Fibroblast of the aortic adventitia (primary cell): ENCODE data around the gene DHX16. TPM values are rescaled to one million over a fixed set of nuclear protein-coding genes. Genes with fewer than 3 reads are reported as not detected.

ENCODE experiments used
- DNase-seq: peaks from one replicate; pipeline ENCODE4 v3.0.0-alpha.2; 2010; ENCODE audit warnings: low read depth
- H3K4me3 ChIP-seq: 2 replicates; pipeline ENCODE4 v1.5.1; 2011; ENCODE audit warnings: low read depth, mild to moderate bottlenecking, control low read depth, low read length, moderate library complexity
- total RNA-seq: library from RNA; depleted of rRNA; stranded (reverse); fragments of >200 nt; gene quantifications from 2 replicates; pipeline ENCODE4 v1.2.3, GENCODE V29; 2012; ENCODE audit warnings: low replicate concordance
- TF ChIP-seq, protein P1 (sequence below): IDR thresholded peaks from 2 replicates; pipeline ENCODE4 v1.5.1; 2011; ENCODE audit warnings: mild to moderate bottlenecking, low read length, control low read depth, inconsistent platforms; ENCODE audit not compliant: insufficient read depth

DHX16 gene
- total RNA-seq, 1 donor = 20.9 TPM

DNA sequence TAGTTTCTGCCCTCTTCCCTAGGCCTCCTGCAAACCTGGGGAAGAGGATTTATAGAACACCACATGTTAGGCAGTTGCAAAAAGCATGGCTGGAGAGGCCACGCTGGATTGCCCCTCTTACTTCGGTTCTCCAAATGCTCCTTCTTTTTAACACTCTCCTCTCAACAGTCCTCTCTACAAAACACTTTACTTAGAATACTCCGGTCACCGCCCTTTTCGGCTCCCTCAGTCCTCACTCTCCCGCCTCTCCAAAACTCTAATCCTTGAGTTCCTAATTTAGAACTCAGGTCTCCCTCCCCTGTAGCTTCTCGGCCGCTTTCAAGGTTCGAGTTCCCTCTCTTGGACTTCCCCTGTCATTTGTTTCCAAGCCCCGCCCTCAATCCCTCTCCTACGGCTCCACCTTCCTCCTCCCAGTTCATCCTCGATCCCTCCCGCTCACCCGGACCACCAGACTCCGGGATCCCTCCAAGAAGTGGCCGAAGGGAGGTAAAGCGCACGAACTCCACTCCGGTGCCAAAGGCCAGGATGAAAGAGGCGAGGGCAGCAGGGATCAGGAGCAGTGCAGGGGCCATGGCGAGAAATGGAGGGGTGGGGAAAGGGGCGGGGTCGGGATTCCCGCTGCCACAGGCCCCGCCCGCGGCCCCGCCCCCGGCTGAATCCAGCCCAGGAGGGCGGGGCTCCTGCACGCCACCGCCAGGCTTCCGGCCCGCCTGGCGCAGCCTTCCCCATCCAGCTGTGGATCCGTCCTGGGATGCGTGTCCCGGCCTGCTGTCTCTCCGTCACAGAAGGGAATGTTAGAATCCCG, 17.8 kb upstream of the DHX16 start, which contains the start of gene NRM:
NRM (minus strand) TSS at position 582 of the 805 bp plus-strand sequence; CDS start at position 572, 10 bp downstream.
- peak within 1 kb of the TSS; percentile 92 for H3K4me3 ChIP-seq
- DNase-seq = peak; percentile 85
- TF ChIP-seq, protein P1, sequence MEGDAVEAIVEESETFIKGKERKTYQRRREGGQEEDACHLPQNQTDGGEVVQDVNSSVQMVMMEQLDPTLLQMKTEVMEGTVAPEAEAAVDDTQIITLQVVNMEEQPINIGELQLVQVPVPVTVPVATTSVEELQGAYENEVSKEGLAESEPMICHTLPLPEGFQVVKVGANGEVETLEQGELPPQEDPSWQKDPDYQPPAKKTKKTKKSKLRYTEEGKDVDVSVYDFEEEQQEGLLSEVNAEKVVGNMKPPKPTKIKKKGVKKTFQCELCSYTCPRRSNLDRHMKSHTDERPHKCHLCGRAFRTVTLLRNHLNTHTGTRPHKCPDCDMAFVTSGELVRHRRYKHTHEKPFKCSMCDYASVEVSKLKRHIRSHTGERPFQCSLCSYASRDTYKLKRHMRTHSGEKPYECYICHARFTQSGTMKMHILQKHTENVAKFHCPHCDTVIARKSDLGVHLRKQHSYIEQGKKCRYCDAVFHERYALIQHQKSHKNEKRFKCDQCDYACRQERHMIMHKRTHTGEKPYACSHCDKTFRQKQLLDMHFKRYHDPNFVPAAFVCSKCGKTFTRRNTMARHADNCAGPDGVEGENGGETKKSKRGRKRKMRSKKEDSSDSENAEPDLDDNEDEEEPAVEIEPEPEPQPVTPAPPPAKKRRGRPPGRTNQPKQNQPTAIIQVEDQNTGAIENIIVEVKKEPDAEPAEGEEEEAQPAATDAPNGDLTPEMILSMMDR = peak; percentile 2

DNA sequence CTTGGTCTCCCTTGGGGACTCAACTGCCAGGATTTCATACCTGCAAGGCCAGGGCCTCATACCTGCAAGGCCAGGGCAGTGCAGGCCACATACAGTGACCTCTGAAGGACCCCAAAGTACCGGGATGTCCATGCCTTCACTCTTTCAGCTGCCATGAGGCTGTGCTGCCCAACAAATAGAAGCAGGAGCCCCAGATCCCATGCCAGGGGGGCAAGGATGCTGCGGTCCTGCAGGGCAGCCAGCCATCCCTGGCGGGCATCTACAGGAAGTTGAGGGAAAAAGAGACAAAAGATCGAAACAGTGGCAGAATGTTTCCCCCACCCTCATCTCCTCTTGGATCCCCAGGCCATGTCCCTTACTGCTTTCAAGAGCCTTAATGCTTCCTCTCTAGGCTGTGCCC, 17.2 kb upstream of the DHX16 start:
- TF ChIP-seq, protein P1 = no peak
- H3K4me3 ChIP-seq = peak overlapping the region; percentile 92
- DNase-seq = no peak

DNA sequence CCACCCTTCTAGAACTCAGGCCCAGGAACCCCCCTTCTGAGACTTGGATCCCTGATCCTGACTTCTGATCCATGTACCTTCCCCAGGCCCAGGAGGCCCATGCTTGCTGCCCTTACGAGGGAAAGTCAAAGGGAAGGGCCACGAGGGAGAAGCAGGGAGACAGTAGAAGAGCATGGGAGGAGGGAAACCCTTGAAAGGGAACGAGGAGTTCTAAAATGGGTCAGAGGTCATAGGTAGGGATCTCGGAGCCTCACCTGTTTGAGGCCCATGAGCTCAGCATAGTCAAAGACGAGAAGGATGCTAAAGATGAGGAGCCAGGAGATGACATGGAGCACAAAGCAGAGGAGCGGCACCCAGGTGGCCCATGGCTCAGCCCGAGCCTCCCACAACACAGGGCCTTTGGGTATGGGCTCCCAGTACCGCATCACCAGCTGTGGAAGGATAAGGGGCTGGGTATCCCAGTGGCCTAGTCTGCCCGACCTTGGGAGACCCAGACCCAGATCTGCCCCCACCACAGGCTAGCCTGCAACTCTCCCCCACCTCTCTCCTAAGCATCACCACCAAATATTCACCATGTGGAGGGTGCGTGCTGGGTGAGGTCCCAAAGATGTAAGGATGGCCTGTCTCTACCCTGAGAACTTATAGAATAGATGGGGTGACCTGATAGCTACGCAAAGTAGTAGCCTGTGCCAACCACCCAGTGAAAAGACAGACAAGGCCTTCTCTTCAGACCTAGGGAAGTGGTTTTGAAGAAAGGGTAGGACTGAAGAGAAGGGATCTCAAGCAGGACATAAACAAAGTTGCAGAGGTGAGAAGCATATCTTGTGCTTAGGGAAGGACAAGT, 16.4 kb upstream of the DHX16 start:
- TF ChIP-seq, protein P1 = peak; percentile 0
- peak overlapping the region; percentile 93 for H3K4me3 ChIP-seq
- no peak for DNase-seq

DNA sequence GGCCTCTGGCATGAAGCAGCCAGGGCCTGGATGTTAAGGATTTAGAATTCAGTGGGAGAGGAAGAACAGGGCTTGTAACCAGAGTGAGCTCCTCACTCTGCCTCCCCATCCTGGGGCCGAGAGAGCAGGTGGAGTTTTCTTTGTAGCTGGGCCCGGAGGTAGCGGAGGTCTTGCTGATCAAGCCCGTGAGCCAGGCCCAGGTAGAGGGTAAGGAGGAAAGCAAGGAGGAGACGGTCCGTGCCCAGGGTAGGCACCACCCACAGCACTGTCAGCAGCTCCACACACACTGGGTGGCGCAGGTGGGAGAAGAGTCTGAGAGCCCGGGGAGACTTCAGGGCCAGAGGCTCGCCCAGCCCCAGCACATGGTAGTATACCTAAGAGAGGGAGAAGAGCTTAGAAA, 15.8 kb upstream of the DHX16 start:
- H3K4me3 ChIP-seq = peak overlapping the region; percentile 93
- DNase-seq = no peak
- TF ChIP-seq, protein P1 = no peak

DNA sequence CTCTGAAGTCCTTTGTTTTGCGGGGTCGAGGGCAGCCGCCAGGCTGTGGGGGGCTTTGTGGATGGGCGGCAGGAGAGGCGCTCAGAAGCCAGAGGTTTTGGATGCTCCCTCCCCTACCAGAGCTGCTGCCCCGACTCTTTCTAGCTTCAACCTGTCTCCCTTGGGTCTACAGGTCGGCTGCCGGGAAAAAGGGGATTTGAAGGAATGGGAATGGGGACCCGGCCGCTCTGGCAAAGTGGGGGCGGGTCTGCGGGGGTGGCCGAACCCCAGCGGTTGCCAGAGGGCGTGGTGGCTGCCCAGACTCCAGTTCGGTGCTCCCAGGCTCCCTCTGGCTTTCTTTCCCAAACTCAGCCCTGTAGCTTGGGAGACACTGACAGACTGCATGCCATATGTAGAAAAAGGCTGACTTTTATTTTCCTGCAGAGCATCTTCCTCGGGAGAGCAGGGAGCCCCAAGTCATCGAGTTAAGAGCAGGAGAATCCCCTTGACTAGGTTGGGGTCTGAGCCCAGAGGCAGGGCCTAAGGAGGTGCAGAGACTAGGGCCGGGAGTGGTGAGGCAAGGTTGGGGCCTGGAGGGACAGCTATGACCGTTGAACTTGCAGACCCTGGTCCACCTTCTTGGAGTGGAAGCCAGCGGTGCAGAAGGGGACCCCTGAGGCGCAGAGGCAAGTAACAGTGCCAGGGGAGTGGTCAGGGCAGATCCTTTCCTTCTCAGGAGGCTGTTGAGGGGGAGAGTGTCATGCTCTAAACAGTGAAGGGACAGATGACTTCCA, 15.0 kb upstream of the DHX16 start:
- peak overlapping the region; percentile 93 for H3K4me3 ChIP-seq
- TF ChIP-seq, protein P1 = peak; percentile 41
- DNase-seq = peak; percentile 59
